DMS79 treated with DMSO at 0.1 percent for 48 hours (cell line): ENCODE measurements around the gene DCDC2B.
A peak's percentile ranks its signal among the peaks of the same experiment; 100 is the strongest.

ENCODE experiments used
- DNase-seq: peaks from one replicate; lab custom pipeline; 2025; lab: John Stamatoyannopoulos, UW

The DCDC2B gene

GRCh38 chr1:32195972-32196823, 12.7 kb upstream of the DCDC2B start:
- no peak for DNase-seq

- DNase-seq = no peak
Measured at GRCh38 chr1:32197074-32197473, 11.8 kb upstream of the DCDC2B start.

- DNase-seq = no peak
Measured at GRCh38 chr1:32197837-32198236, 11.1 kb upstream of the DCDC2B start.

- no peak for DNase-seq
Measured at GRCh38 chr1:32198237-32199042, 10.4 kb upstream of the DCDC2B start.

GRCh38 chr1:32199043-32199716, 9.7 kb upstream of the DCDC2B start:
- no peak for DNase-seq

- peak; percentile 49 for DNase-seq
Measured at GRCh38 chr1:32199717-32200072, 9.2 kb upstream of the DCDC2B start.

- DNase-seq = peak; percentile 68
Measured at GRCh38 chr1:32200226-32201010, 8.5 kb upstream of the DCDC2B start, which contains the start of gene CCDC28B. TSS of gene CCDC28B (plus strand) at chr1:32200595. CDS start at chr1:32201936, 1,341 bp downstream.

GRCh38 chr1:32201011-32201855, 7.7 kb upstream of the DCDC2B start:
- peak; percentile 34 for DNase-seq

- no peak for DNase-seq
Measured at GRCh38 chr1:32204943-32205361, 3.9 kb upstream of the DCDC2B start.

GRCh38 chr1:32205401-32206370, 3.2 kb upstream of the DCDC2B start, which contains the start of gene IQCC:
TSS of gene IQCC (plus strand) at chr1:32205671. CDS start at chr1:32205682, 11 bp downstream.
- peak; percentile 93 for DNase-seq

GRCh38 chr1:32208469-32208868, 420 bp upstream of the DCDC2B start:
- DNase-seq = peak; percentile 25

GRCh38 chr1:32215629-32216480, 7.0 kb downstream of the DCDC2B start:
- DNase-seq = peak; percentile 38

- no peak for DNase-seq
Measured at GRCh38 chr1:32216566-32216965, 7.7 kb downstream of the DCDC2B start.

GRCh38 chr1:32219022-32219421, 10.1 kb downstream of the DCDC2B start:
- no peak for DNase-seq

- DNase-seq = peak; percentile 91
Measured at GRCh38 chr1:32220746-32221580, 12.1 kb downstream of the DCDC2B start.

- no peak for DNase-seq
Measured at GRCh38 chr1:32221581-32221979, 12.7 kb downstream of the DCDC2B start.

GRCh38 chr1:32221980-32222755, 13.3 kb downstream of the DCDC2B start, which contains the start of the genes EIF3I and TMEM234:
TSS of gene EIF3I (plus strand) at chr1:32222407. CDS start at chr1:32222442, 35 bp downstream.
TSS of gene TMEM234 (minus strand) at chr1:32222353. CDS start at chr1:32222322, 31 bp downstream.
- DNase-seq = peak; percentile 89
